ENCODE data around the gene CTXND1.

DNA sequence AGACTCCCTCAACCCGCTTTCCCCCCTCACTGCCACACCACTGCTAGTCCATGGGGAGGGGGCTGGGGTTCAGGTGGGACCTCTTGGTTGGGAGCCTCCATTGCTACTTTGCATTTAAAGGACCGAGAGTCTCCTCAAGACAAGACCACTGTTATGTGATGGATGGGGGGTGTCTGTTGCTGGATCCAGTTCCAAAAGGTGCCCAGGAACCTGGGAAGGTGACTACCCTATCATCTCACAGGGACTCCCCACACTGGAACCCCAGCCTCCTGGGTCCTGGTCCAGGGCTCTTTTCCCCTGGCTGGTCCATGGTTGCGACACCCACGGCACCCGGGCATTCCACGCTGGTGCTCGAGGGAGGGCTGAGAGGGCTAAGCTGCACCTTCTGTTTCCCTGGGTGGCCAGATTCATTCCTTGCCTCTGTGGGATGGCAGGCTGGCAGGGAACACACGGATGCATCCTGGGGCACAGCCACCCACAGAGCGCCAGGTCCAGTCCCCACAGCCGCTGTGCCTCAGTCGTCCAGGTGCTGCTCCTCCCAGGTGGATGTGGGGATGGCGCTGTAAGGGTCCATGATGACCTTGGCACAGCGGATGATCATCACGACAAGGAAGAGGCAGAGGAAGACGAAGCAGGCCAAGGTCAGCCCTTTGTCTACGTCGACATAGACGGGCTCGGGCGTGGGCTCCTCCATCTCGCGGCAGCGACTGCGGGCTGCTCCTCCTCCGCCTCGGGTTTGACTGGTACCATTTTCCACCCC lies 50.6 kb downstream of the CTXND1 start:
- no peak for TF ChIP-seq EZH2phosphoT487 (IDR thresholded peaks at IDR 0.05; ENCODE audit: borderline replicate concordance, low read length)
- TF ChIP-seq, protein P1, sequence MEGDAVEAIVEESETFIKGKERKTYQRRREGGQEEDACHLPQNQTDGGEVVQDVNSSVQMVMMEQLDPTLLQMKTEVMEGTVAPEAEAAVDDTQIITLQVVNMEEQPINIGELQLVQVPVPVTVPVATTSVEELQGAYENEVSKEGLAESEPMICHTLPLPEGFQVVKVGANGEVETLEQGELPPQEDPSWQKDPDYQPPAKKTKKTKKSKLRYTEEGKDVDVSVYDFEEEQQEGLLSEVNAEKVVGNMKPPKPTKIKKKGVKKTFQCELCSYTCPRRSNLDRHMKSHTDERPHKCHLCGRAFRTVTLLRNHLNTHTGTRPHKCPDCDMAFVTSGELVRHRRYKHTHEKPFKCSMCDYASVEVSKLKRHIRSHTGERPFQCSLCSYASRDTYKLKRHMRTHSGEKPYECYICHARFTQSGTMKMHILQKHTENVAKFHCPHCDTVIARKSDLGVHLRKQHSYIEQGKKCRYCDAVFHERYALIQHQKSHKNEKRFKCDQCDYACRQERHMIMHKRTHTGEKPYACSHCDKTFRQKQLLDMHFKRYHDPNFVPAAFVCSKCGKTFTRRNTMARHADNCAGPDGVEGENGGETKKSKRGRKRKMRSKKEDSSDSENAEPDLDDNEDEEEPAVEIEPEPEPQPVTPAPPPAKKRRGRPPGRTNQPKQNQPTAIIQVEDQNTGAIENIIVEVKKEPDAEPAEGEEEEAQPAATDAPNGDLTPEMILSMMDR (conservative IDR thresholded peaks at IDR 0.05; ENCODE audit: low read depth, low read length), result no peak

Data from PC-3 (cell line).